GM18873 (cell line): ENCODE measurements around the gene SNAP29.
"Not testable (repeated sequence)": the region's sequence is repeated elsewhere in the genome, so short reads cannot be mapped to it uniquely, and the experiment has no call there.

Experiments
- ATAC-seq: cut with Tn5 transposase; IDR thresholded peaks from one replicate; pipeline ENCODE4 v1.9.1; 2021; ENCODE audit warnings: mild to moderate bottlenecking, moderate library complexity, moderate number of reproducible peaks; ENCODE audit not compliant: unreplicated experiment, low FRiP score

The SNAP29 gene

DNA sequence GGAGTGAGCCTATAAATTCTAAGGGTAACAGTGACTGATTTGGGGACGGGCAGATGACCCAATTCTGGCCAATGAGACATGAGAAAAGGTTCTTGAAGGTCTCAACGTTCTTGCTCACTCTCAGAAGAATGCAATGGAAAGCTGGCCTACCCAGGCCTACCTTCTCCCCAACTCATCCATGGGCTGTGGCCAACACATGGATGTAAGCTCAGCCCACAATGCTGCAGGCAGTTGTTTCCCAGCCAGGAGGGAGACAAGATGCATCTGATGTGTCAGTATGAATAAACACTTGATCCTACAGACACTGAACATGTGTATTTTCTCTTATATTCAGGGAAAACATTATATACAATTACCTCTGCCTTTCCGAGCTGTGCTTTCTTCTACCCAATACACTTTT lies 24.6 kb upstream of the SNAP29 start:
- no peak for ATAC-seq

DNA sequence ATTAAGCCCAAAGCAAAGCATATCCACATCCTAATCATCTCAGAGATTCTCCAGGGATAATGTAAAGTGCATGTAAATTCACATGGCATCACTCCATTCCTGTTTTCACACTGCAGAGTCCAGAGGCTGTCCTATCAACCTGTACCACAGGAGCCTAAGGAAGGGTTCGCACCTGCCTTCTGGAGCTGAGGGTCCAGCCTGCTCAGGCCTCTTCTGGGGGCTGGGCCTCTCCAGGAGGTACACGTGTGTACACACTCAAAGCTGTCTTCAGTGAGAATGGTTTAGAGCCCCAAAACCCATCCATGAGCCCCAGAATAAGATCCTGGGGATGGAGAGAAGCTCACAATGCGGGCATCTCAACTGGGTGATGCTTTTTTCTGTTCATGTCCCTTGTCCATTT lies 24.1 kb upstream of the SNAP29 start:
- no peak for ATAC-seq

DNA sequence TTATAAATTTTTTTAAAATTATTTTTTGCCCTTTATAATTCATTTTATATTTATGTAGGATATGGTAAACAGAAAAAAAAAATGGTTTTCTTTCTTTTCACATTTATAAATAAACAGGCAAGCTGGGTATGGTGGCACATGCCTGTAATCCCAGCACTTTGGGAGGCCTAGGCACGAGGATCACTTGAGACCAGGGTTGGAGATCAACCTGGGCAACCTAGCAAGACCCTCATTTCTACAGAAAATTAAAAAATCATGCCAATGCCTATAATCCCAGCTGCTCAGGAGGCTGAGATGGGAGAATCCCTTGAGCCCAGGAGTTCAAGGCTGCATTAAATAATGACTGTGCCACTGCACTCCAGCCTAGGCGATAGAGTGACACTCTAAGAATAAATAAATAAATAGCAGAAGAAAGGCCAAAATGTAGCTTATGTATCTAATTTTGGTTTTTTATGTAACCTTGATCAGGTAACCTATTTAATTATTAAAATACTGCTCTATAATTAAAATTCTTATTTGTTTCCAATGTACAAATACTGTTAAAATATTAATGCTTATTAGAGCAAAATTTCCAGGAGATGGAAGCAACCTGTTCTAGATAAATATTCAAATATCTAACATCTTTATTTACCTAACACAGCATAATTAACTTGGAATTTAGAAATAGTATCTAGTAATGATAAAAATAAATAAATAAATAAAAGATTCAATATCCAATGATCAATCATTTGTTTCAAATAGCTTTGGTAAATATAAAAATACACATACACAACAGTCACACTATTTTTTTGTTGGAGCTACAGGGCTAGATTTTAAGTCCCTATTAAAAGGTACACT lies 21.6 kb upstream of the SNAP29 start:
- no peak for ATAC-seq

DNA sequence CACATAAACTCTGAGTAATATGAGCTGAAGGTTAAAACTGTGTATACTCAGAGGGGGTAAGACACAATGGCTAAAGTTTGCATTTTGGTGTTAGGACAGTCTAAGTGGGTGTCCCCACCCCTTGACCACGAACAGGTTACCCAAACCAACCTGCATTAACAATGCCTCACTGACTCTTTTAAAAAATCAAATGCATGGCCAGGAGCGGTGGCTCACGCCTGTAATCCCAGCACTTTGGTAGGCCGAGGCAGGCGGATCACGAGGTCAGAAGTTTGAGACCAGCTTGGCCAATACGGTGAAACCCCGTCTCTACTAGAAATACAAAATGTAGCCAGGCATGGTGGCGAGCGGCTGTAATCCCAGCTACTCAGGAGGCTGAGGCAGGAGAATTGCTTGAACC lies 19.5 kb upstream of the SNAP29 start:
- ATAC-seq = not testable (repeated sequence)

DNA sequence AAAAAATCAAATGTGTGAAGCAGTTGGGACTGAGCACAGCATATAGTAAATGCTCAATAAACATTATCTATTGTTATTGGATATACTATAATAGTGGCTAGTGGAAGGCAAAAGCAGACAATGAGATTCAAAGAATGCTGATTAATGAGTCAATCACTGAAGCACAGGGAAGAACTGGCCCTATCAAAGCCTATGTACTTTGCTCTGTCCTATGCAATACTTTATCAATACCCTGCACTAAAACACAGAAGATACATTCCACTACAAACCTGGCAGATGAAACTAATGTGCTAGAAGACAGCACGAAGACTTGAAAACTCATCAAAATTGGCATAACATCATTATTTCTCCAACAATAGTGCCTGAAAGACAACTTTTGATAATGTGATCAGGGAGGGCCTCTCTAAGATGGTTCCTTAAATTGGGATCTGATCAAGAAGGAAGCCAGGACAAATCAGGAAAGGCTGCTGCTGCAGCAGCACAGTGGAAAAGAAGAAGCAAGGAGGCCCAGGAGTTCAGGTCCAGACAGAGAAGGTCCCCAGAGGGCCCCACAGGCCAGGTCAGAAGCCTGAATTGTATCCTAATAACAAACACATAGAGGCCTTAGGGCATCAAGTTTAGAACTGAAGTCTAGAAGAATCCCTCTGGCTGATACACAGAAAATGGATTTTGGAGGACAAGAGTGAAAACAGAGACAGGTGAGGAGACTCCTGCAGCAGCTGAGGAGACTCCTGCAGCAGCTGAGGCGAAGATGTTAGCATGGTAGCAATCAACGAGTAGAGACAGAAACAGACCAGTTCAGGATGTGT lies 18.8 kb upstream of the SNAP29 start:
- ATAC-seq = no peak

DNA sequence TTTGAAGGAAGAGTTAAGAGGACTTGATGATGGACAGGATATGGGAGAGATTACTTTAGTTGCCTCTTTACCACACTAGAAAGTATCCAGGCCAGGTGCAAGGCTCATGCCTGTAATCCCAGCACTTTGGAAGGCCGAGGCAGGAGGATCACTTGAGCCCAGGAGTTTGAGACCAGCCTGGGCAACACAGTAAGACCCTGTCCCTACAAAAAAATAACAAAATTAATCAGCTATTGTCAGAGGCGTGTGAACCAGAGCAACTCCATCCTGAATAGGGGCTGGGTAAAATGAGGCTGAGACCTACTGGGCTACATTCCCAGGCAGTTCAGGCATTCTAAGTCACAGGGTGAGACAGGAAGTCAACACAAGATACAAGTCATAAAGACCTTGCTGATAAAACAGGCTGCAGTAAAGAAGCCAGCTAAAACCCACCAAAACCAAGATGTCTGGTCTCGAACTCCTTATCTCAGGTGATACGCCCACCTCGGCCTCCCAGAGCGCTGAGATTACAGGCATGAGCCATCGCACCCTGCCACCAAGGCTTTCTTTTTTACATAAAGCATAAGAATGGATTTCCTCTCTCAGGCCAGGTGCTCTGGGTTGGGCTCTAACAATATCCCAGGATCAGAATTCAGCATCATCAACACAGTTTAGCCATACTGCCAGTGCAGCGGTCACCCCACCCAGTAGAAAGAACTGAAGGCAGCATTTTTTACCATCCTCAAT lies 18.0 kb upstream of the SNAP29 start:
- no peak for ATAC-seq

DNA sequence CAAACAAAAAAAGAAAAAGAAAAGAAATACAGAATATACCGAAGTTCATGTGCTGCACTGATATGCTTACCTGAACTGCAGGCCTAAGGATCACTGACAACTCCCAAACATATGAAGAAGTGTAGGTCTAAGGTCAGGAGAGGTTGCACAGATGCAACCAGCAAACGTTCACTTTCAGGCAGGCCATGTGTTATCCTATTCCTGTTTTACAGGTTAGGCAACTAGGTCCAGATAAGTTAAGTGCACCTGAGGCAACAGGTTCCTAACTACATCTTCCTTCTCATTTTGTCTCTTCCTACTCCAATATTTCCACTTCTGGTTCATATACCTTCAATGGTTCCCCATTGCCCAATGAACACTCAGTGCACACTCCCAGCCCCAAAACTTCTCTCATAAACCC lies 15.3 kb upstream of the SNAP29 start:
- no peak for ATAC-seq

DNA sequence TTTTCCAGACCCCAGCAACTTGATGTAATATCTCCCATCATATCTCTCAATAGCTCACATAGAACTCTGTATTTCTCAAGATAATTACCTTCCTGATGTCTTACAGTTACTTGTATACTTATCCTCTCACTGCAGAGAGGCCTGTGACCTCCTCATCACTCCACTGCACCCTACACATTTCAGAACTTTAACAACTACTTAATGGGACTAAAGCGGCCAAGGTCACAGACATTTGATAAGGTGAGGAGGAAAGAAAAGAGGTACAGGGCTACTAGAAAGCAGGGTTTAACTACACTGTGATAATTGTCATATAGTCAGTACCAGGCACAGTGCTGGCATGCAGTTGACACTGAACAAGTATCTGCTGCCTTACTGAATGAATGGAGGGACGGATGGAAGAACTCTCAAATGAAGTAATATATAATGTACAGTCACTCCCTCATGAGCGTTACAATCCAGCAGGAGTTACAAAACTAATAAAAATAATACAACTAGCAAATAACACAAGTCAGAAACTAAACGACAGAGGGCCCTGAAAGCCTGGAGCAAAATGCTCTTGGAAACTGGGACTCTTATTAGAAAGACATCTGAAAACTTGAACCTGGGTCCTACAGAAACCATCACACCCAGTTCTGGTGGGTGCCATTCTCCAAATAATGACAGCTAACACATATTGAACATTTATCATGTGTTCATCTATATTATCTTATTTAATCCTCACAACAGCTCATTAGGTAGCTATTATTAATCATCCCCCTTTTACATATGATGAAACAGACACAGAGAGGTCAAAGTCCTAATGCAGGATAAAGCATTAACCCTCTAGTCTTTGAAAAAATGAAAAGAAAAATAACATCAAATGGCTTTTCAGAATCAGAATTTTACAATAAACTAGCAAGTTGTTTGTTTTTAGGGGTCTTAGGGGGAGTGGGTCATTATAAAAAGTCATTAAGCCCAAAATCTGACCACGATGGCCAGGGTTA lies 14.5 kb upstream of the SNAP29 start:
- no peak for ATAC-seq

DNA sequence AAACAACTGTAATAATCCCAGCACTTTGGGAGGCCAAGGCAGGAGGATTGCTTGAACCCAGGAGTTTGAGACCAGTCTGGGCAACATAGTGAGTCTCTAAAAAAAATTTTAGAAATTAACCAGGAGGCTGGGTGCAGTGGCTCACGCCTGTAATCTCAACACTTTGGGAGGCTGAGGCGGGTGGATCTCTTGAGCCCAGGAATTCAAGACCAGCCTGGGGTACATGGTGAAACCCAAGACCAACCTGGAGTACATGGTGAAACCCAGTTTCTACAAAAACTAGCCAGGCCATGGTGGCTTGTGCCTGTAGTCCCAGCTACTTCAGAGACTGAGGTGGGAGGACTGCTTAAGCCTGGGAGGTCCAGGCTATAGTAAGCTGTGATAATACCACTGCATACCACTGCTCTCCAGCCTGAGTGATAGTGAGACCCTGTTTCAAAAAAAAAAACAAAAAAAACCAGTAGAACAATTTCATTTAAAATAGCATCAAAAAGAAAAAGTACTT lies 11.4 kb upstream of the SNAP29 start:
- no peak for ATAC-seq

DNA sequence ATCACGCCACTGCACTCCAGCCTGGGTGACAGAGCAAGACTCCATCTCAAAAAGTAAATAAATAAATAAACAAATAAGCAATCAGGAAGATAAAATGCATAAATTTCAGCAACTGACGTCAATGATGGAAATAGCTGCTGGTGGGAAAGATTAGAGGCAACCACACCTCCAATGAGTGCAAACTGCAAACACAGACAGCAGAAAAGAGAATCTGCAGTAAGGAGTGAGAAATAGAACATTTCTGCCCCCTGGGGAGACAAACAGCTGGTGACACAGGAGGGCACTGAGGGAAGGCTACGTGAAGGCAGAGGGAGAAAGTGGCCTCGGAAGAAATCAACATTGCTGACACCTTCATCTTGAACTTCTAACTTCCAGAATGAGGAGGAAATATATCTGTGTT lies 6.7 kb upstream of the SNAP29 start:
- no peak for ATAC-seq

DNA sequence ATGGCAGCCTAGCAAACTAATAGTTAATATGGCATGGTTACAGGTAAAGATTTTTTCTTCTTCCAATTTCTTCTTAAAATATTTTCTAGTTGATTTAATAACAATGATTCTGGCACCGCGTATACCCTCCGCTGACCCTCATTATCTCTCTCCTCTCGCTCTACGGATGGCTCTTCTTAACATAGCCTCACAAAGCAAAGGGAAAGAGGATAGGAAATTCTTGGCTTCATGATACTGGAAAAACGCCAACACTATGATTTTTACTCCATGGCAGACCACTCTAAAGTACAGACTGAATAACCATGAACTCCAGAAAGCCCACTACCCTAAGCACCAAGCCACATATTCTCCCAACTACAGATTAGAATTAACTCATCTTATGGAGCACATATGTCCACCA lies 6.3 kb upstream of the SNAP29 start:
- ATAC-seq = no peak

DNA sequence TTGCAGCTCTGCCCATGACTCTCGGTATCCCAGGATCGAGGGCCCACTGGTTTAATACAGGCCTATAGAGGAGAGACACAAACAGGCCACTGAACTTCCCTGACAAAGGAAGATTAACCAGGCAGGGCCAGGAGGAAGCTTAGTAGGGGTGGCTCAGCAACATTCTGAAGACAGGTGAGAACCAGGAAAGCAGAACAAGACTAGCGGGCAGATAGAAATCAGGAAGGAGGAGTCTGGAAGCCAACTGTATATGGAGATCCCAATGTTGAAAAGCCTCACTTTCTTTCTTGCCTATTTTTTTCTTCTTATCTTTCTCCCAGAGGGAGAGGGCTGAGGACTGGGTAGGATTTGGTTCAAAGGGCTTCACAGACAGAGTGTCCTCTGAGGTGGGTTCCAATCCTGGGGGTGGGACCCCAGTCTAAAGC lies 5.6 kb upstream of the SNAP29 start:
- ATAC-seq = no peak

DNA sequence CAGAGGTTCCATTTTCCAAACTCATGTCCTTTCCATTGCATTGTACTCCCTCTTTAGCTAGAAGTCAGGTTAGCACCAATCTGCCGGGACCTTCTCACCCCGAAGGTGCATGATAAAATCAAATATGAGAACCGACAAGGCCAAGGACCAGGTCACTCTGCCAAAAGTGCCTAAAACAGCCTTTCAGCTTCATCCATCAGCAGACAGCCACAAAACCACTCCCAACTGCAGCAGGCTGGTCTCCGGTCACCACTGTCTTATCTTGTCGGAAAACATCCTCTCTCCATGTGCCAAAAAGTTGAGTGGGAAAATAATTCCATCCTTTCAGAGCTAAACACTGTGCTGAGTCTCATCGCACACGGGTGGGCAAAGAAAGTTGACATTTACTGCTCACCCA lies 1.6 kb upstream of the SNAP29 start:
- ATAC-seq = no peak

DNA sequence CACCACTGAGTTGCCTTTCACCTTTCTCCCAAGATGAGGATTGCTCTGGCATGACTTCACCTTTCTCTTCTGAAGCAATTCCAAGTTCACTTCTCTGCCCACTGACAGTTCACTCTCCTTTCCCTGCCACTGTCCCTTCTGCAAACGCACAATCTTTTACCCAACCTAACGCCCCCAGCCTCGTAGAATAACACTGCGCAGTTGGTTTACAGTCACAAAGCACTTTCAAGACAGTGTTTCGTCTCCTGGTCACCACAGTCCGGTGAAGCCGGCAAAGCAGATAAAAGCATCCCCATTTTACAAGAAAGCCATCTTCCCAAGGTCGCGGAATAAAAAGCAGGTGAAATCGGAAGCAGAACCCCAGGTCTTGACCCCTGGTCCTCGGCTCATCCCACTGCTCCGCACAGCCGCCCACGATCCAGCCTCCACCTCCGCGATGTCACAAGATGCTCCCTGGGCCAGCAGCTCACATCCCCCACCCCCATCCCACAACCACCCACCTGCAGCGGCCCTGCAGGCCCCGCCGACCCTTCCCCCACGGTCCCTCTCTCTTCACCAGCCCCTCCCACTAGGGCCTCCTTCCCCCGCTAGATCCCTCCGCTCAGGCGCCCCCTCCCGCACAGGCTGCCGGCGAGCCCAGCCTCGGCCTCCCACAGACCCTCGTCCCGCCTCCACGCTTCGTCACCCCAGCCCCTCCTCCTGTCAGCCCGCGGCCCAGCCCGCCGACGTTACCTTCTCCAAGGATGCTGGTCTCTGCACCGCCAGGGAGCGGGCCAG lies 781 bp upstream of the SNAP29 start:
- ATAC-seq = peak; percentile 37

DNA sequence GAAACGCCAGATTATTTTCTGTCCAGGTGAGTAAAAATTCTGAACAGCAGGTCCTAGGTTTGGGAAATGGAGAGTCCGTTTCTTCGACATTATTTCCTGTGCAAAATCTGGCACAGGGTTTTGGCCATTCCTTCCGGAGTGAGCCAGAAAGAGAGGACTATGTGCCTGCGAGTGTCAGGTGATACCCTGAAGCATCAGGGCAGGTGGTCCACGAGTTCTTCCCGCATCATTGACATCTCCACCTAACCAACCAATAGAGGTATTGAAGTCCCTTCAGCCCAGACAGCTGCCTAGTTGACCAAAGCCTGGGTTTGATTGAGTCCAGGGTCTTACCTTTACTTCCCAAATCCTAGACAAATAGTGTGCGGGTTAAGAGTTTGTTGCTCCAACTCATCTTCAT lies 808 bp downstream of the SNAP29 start:
- no peak for ATAC-seq

DNA sequence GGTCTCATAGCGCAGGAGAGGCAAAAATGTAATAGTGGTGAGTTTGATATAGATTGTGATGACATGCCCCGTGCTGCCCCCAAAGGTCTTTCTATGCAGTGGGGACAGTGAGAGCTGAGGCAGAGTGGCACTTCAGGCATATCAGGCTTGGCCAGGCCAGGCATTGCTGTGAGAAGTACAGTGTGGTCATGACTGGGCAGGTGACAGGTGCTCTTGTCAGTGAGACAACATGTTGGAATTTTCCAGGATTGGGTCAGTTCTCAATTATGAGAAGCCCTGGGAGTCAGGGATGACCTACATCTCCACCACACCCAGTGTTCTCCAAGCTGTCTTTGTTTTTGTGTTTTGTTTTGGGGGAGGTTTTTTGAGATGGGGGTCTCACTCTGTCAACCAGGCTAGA lies 3.7 kb downstream of the SNAP29 start:
- ATAC-seq = no peak

DNA sequence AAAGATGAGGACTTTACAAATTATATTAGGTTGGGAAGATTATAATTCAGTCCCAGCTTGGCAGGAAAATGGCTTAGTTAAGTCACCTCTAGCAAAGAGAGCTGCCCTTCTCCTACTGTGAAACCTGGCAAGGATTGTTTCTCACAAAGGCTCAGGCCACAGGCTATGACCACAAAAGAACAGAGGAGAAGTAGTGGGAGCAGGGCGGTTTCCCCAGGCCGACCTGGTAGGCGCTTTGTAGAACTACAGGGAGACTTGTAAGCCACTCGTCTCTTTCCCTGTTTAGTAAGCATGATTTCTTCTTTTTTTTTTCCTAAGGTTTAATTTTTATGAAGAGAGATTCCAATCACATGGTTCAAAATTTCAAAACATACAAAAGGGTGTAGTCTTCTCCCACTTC lies 4.6 kb downstream of the SNAP29 start:
- no peak for ATAC-seq

DNA sequence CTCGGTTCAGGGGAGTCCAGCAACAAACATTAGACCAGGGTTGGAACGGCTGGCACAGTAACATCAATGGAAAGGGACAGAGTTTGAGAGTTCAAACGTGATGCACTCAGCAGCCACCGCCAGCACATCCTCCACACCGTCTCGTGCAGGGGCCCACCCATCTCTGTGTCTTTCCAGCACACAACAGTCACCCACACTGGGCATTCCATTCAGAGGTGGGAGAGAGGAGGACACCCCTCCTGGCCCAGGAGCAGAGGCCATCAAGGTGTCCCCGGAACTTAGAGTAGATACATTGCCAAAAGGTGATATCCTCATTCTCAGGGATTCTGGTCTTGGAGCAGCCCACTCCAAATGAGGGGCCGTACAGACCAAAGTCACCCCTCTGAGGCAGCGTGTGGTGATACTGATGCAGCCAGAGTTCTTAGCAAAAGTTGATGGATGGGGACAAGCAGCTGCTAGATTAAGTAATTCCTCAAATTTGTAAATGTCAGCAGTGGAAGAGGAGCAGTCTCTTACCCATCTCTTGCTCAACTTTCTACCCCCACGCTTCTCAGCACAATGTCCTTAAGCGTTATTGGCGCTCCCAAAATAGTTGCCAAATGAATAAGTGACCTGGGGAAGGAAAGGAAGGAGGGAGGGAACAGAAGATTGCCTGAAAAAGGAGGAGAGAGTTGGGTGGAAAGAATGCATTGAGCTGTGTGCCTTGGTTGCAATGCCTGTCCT lies 5.5 kb downstream of the SNAP29 start:
- ATAC-seq = no peak
